NCI-H82 treated with DMSO at 0.1 percent for 48 hours (cell line): ENCODE measurements around the gene TLE4.

ENCODE experiments used
- DNase-seq: peaks from one replicate; lab custom pipeline; 2025; ENCODE audit not compliant: unreplicated experiment; lab: John Stamatoyannopoulos, UW

The TLE4 gene

DNA sequence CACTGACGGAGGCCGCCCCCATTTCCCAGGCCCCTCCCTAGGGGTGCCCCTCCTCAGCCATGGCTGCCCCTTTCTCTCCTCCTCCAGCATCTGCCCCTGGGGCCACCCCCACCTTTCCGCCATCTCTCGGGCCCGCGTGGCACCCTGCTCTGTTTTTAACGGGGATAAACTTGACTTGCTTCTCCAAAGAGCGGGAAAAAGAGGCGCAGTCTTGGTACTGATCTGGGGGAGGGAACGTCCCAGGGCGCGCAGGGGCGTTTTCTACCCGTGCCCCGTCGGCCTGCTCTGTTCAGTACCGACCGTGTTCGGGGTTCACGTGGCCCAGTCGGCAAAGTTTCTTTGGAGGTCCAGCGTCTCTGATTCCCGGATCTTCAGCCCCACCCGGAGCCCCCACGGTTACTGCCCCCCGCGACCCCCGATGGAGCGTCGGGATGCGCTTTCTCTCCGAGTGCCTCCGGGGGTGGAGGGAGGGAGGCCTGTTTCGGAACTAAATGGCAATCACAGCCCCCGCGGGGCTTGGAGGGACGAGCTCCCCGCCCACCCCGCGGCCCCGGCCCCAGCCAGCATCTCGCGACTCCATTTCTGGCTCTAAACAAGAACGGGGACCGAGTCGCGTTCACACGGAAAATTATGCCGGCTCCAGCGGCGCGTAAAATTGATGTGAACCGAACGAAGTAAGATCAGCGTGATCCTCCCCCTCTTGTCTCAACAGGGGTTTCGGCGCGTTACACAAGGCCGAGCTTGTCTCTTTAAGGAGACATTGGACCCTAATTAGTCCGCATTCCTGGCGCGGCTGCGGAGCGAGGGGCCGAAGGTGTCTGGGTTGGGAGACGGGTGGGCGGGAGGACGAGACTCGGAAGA lies 1.1 kb upstream of the TLE4 start:
- DNase-seq, result no peak

DNA sequence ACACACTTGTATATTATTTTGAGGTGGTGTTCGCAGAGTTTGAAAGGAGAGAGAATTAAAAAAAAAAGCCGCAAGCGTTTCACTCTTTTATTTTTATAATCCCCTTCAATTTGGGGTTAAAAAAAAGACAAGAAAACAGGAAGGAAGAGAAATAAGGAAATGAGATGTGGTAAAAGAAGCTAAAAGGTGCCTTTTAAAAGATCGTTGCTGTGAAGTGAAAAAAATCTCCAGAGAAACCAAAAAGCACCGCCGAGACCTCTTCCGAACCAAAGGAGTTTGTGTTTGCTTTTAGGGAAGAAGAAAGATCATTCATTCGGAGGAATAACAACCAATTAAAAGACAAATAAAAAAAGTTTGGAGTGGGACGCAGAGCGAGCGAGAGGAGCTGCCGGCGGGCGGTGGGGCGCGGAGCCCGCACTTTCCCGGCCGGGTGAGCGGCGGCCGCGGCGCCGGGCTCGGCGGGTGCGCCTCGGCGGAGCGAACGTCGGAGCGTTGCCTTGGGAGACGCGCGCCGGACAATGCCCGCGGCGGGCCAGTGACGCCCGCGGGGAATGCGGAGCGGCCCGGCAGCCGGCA lies 355 bp downstream of the TLE4 start:
- no peak for DNase-seq

DNA sequence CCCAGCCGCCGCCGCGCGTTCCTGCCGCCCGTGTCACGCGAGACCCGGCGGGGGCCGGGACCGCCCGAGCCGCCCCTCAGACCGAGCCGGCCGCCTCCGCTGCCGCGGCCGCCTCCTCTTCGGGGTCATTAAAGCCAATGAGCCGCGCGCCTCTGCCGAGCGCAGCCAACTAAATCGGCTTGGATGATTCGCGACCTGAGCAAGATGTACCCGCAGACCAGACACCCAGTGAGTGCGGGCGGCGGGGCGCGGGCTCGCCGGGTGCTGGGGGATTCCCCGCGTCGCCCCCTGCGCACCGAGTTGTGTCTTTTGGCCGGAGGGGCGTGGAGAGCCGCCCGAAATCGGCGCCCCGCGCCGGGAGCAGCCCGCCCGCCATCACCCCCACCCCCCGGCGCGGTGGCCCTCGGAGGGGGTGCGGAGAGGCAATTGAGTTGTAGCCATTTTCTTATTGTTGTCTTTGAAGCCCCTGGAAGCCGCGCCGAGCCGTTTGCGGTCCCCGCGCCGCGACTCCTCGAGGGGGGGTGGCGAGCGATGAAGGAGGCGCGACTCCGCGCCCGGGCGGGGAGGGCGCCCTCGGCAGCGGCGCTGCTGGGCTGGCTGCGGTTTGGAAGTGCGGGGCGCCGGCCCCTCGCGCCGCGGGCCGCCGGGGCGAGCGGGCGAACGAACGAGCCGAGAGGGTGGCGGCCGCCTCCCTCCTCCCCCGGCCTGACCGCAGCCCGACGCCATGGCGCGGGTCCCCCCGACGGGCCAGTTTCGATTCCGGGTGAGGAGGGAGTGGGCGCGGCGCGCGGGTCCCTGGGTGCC lies 1.0 kb downstream of the TLE4 start:
- DNase-seq, result no peak

DNA sequence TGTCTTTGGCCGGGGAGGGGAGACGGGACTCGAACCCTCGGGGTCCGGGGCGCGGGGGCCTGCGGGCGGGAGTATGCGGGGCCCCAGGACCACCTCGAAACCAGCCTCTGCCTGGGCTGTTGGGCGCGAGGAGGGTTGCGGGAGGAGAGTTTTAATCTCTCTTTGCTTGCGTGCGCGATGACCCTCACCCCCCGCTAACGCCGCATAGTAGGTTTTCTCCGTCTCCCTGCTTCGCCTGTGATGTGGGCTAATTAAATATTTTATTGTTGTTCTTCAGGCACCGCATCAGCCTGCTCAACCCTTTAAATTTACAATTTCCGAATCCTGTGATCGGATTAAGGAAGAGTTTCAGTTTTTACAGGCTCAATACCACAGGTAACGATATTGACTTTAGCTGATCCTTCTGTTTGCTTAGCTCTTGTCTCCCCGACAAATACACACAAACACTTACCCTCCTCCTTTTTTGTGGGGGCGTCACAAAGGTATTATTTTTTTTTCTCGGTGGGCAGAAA lies 1.7 kb downstream of the TLE4 start:
- DNase-seq, result no peak

DNA sequence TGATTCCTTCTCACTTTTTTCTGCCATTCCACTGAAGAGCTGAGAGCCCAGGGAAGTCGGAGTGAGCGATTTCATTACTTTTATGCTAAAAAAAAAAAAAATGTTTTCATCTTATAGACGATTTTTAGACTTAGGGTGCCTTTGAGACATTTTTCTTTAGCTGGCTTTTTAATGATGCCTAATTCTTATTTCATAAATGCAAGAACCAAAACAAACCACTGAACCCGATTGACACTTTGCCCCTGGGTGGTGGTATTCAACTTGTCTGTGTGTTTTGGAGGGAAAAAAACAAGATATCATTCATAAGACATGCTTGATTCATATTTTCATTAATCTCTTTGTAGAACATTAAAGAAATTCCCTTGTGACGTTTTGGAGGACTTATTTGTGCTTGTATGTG lies 2.4 kb downstream of the TLE4 start:
- no peak for DNase-seq

DNA sequence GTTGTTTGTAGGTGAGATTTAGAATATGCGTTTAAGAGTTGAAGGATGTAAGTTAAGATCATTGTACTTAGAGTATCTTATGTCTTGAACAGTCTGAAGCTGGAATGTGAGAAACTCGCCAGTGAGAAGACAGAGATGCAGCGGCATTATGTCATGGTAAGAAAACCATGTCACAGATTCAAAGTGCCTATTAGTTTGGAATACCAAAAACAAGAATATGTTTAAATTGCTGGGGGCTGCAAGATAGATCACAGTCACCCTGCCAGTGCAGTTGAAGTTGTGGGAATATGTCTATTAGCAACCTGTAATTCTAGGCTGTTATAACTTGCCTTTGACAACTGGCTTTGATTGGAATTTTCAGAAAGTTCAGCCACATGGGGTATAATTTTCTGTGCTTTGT lies 3.0 kb downstream of the TLE4 start:
- no peak for DNase-seq

DNA sequence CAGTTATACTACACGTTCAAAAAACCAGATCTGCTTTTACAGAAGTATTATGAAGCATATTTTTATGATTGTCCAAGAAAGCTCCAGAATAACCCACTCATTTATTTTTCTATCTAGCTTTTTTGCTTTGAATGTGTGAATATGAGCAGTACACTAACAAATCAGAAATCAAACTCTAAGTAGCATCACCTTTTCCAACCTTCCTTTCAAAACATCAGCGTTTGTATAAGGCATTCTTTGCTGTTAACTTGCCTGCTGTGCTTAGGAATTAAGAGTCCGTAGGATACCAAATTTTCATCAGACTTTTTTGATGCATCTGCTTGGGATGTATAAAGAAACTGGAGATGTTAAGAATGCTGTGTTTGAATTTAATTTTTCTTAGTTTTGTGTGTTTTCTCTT lies 3.8 kb downstream of the TLE4 start:
- no peak for DNase-seq

DNA sequence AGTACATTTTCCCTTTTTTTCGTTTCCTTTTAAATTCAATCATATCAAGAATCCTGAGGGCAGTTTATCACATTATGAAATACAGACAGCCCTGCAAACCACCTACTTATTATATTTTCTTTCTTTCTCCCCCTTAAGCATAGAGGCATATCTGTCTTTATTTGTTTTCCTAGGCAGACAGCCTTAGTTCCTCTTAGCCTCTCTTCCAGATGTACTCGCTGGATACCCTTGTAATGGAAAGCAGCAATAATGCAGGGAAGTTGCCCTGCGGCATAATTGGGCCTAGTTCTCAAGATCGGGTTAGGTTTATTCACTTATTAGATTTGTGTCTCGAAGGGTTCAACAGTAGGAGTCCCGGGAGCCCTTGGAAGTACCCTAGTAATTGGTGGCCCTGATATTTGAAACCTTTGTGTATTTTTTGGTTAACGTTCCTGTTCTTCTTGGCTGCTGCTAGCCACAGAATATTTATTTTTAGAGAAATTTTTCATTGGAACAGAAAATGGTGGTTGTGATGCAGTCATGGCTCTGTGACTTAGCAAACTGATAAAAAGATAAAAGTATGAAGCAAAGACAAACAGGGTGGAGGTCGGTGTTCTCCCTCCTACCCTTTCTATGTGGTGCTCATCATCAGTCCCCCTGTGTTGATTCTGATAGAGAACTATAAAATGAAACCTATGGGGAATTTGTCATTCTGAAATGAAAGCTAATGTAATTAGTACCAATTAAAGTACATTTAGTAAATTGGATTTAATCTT lies 6.4 kb downstream of the TLE4 start:
- no peak for DNase-seq

DNA sequence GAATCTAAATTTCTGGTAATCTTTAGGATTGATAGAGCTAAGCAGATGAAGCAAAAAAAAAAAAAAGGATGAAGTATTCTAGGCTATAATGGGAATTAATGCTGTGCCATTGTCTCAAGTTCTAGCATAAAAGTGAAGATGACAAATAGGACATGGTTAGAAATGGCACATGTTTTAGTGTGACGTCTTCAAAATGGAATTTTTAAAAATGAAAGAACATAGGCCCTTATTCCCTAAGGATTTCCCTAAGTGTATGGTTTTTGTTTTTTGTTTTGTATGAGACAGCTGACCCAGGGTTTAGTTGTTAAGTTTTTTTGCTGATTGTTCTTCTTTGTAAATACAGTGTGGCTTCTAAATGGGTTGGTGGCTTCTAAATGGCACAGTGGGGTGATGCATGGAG lies 7.1 kb downstream of the TLE4 start:
- no peak for DNase-seq

DNA sequence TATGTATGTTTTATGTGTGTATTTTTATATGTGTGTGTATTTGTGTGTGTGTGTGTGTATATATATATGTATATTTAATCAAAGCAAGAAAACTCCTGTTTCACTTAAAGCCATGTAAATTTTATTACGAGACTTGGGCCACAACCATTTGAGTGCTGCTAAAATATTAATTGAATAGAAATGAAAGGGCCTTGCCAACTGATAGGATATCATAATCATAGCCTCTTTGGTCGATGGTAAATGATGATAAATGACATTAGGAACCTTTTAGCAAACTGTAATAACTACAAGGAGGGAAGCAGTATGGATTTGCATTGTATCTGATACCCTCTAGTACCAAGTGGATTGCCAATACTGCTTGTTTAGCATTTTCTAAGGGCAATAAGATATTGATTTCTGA lies 7.9 kb downstream of the TLE4 start:
- no peak for DNase-seq

DNA sequence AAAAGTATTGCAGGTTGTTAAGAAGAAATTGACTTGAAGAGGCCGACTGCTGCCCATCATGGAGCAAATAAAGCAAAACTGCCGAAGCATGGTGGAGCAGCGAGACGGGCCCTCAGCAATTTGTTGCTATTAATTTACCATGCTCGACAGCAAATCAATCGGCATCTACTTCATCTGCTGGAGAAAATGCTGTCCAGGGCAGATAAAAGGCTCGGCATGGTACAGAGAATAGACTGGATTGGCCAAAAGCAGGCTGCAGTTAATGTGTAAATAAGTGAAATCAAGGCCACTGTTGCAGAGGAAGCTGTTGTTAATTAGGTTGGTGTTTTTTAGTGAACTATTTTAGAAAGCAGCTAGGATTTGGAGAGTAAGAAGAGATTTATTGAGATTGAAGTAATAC lies 8.3 kb downstream of the TLE4 start:
- no peak for DNase-seq

DNA sequence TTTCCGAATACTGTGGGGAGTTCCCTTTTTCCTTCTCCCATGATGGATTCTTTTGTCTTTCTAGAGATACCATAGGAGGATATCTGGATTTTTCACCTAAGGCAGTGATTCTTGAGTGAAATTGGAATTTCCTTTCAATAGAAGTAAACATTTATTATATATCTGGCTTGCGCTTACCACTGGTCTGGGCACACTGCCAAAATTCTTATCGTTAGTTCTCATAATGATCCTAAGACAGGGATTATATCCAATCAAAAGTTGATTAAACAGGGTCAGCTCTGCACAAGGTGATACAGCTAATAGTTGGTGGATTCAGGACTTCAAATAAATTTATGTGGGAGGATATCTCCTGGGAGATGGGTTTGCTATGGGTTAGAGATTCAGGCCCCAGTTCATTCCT lies 9.6 kb downstream of the TLE4 start:
- DNase-seq, result no peak

DNA sequence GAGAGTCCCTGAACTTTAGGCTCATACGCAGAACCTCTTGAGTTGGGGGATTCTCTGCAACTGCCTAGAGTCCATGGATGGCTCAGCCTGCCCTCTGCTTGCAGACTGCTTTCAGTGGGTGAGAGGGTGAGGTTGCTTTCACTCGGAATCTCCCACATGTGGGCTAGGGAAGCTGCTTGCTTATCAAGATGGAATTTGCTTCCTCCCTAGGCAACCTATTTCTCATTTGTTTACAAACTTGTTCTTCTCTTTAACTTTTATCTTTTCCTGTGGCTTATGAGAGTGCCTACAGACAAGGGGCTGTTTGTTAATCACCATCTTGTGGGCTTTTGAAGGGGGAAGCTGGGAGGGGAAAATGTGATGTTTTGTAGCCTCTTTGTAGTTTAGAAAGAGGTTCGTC lies 10.0 kb downstream of the TLE4 start:
- DNase-seq, result no peak

DNA sequence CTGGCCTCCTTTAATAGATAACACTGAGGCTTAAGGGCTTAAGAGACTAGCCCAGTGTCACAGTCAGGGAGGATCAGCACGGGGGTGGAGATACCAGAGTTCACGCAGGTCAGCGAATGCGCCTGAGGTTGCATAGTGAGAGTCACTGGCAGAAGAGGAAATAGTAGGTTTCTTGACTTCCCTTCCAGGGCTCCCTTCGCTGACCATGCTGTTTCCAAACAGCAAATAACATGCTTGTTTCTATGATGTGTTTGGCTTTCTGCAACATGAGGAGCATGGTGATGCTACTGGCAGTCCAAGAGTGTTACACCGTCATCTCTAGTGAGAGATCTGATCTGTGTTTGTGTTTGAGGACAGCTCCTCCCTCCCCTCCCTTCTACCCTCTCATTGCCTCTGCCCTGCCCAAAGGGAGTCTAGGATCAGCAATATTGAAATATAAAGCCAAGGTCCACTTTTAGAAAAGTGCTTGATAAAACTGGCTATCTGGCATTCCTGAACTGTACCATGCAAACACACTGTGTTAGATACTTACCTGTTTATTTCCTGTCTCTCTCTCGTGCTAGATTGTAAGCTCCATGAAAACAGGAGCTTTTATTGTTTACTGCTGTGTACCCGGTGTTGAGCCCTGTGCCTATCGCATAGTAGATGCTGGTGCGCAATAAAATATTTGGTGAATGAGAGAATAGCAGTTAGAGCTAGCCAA lies 12.3 kb downstream of the TLE4 start:
- DNase-seq, result peak; percentile 45

DNA sequence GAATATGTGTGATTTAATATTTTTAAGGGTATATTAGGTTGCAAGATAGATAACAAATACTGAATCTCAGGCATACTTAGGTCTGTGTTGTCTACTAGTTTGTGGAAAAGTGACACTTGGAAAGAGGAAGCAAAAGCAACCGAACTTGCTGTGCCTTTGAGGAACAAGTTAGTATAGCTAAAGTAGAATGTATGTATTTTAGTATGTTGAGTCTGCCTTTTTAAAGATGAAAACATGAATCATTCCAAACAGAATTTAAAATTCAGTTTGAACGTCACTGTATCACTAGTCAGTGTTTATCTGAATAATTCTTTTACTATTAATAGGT lies 12.9 kb downstream of the TLE4 start:
- no peak for DNase-seq

DNA sequence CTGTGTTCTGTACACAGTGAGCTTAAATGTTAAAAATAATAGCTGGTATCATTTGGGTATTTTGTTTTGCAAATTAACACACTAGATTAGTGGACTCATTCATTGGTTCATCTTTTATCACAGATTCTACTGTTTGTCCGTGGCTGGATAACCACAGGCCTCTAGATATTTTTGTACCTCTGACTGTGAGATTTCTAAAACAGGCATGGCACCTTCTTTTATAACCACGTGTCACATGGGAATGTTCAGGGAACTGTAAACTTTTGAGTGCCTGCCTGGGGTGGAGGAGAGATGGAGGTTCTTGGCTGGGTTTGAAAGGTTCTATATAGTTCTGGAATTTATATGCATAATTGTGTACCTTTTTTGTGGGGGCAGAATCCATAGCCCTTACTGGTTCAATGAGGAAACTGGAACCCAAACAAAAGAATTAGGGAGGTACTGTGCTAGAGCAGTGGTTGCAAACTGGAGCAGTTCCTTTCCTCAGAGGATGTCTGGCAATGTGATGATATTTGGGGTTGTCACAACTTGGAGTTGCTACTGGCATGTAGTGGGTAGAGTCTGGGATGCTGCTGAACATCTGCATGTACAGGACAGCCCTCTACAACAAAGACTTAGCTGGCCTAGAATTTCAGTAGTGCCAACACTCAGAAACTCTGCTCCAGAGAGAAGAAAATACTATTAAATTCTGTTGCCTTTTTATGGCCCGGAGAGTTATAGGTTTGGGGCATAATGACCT lies 16.9 kb downstream of the TLE4 start:
- no peak for DNase-seq

DNA sequence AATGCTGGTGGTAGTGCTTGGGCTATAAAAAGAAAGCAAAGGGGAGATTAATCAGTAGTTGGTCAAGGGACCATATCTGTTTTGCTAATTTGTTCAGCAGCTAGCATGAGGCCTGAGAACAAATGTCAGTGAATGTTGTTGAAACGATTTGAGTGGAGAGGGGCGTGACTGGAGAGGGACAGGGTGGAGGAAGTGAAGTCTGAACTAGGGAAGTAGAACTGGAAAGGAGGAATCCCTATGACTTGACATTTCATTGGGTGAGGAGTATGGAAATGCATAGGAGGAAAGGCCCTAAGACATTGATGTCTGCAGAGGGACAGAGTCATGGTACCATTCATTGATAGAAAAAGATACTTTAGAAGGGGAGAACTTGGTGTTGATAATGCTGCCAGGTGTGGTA lies 19.7 kb downstream of the TLE4 start:
- no peak for DNase-seq

DNA sequence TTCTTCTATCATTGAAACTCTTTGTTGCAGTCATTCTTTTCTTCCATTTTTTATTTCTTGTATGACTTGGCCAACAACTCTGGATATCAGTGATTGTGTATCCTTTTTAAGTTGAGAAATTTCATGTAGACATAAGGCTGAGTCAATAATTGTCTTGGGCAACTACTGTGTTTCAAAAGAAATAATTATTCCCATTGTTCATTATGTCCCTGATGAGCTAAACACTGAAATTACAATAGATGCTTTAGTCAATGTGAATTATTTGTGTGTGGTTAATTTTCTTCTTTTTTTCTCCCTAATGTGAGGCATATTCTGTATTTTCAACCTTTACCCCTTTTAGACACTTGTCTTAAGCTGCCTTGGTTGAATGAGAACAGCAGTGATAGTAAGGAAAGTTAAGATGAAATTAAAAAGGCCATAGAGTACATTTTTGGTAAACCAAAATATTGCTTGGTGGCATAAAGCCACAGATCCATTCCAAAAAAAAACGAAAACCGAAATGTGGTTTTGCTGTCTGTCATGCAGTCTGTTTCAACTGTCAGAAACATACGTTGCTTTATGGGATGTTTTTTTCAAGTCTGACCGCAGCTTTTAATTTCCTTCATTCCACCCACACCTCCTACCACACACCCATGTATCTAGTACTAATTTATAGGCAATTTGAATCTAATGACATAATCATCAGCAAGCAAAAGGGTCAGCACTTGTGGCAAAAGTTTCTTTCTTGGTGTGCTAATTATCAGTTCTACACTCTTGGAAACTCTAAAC lies 21.1 kb downstream of the TLE4 start:
- no peak for DNase-seq
